DOHH2 (cell line): ENCODE results near the gene AMELX.

Experiments used
- H3F3A ChIP-seq: fragments of 200-600 bp; sonication (generic), shearing (Covaris generic); 2 replicates; pipeline ENCODE4 v1.6.0; 2016; ENCODE audit warnings: antibody characterized with exemption, mild to moderate bottlenecking; ENCODE audit not compliant: control insufficient read depth, insufficient read depth
- H3K27ac ChIP-seq: fragments of 200-600 bp; sonication (generic); 2 replicates; pipeline ENCODE4 v1.5.1; 2014; ENCODE audit warnings: low read depth, mild to moderate bottlenecking, low read length, moderate library complexity
- H3K27me3 ChIP-seq: fragments of 200-600 bp; sonication (generic); 2 replicates; pipeline ENCODE4 v1.6.1; 2014; ENCODE audit warnings: mild to moderate bottlenecking, low read length, mixed read lengths; ENCODE audit not compliant: control insufficient read depth
- H3K36me3 ChIP-seq: fragments of 200-600 bp; sonication (generic); 2 replicates; pipeline ENCODE4 v1.6.1; 2014; ENCODE audit warnings: mild to moderate bottlenecking, low read length, moderate library complexity, mixed read lengths; ENCODE audit not compliant: control insufficient read depth
- H3K4me1 ChIP-seq: fragments of 200-600 bp; sonication (generic); 2 replicates; pipeline ENCODE4 v1.6.1; 2014; ENCODE audit warnings: mild to moderate bottlenecking, low read length, mixed read lengths; ENCODE audit not compliant: control insufficient read depth
- H3K4me2 ChIP-seq: fragments of 200-600 bp; sonication (generic); 2 replicates; pipeline ENCODE4 v1.6.0; 2014; ENCODE audit warnings: mild to moderate bottlenecking, low read length, moderate library complexity
- H3K4me3 ChIP-seq: fragments of 200-600 bp; sonication (generic); 2 replicates; pipeline ENCODE4 v1.5.1; 2014; ENCODE audit warnings: mild to moderate bottlenecking, low read length, mixed read lengths
- H3K79me2 ChIP-seq: fragments of 200-600 bp; sonication (generic); 2 replicates; pipeline ENCODE4 v1.6.1; 2014; ENCODE audit warnings: mild to moderate bottlenecking, low read length, mixed read lengths; ENCODE audit not compliant: control insufficient read depth
- H3K9me2 ChIP-seq: fragments of 200-600 bp; sonication (generic); replicated peaks from 2 replicates; pipeline ENCODE4 v1.6.1; 2014; ENCODE audit warnings: mild to moderate bottlenecking, low read length, mixed read lengths; ENCODE audit not compliant: control insufficient read depth
- H3K9me3 ChIP-seq: fragments of 200-600 bp; sonication (generic); 2 replicates; pipeline ENCODE4 v1.6.1; 2014; ENCODE audit warnings: antibody characterized with exemption, low read length, mixed read lengths; ENCODE audit not compliant: control insufficient read depth, insufficient read depth
- H4K20me1 ChIP-seq: fragments of 200-600 bp; sonication (generic); 2 replicates; pipeline ENCODE4 v1.6.0; 2014; ENCODE audit warnings: low read depth, mild to moderate bottlenecking, antibody characterized with exemption, low read length, moderate library complexity; ENCODE audit not compliant: control insufficient read depth, insufficient read depth
- CTCF ChIP-seq: fragments of 200-600 bp; sonication (generic); IDR thresholded peaks from one replicate; pipeline ENCODE4 v1.5.1; 2014; ENCODE audit warnings: antibody characterized with exemption, mild to moderate bottlenecking, low read depth, low read length; ENCODE audit not compliant: poor library complexity, severe bottlenecking
- EZH2phosphoT487 ChIP-seq: fragments of 200-600 bp; sonication (generic); IDR thresholded peaks from 2 replicates; pipeline ENCODE4 v1.6.1; 2017; ENCODE audit warnings: borderline replicate concordance, mild to moderate bottlenecking, antibody characterized with exemption, low read length, moderate library complexity, mixed read lengths

The AMELX gene

GRCh38 chrX:11290416-11291102, 2.7 kb upstream of the AMELX start:
- H3K27me3 ChIP-seq = no peaks in the 10 kb centered on the region
- no peak for TF ChIP-seq CTCF
- no peak for TF ChIP-seq EZH2phosphoT487
- no peaks in the 10 kb centered on the region for H3K4me1 ChIP-seq
- no peak overlapping the region for H3K27ac ChIP-seq
- no peaks in the 10 kb centered on the region for H3K9me2 ChIP-seq
- H3K4me3 ChIP-seq = no peak overlapping the region
- H3K9me3 ChIP-seq = no peaks in the 10 kb centered on the region
- no peaks in the 10 kb centered on the region for H3F3A ChIP-seq
- H3K79me2 ChIP-seq = no peaks in the 10 kb centered on the region
- H3K36me3 ChIP-seq = no peaks in the 10 kb centered on the region
- H3K4me2 ChIP-seq = no peak overlapping the region
- no peaks in the 10 kb centered on the region for H4K20me1 ChIP-seq

DNA sequence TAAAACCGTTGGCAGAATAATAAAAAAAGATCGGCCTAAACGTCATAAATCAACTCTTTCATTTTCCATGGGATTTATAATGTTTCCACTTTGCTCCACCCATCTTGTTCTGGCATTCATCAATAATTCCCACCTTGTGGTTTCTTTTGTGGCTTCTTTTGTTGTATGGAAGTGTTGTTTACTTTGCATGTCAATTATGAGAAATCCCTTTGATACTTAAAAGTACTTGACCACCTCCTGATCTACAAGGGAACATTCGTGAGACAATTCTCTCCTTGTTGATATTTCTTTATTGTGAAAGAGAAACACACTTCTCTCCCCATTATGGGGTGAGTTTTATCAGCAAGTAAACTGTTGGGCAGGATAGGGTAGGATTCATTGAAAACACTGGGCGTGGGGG, 2.8 kb downstream of the AMELX start:
- Histone ChIP-seq H3K4me2 (no peak overlapping the region), H3K27ac (no peak overlapping the region), H3K36me3 (no peaks in the 10 kb centered on the region), H3K27me3 (no peaks in the 10 kb centered on the region), H3K9me3 (no peaks in the 10 kb centered on the region), H3K4me3 (no peak overlapping the region), H3K9me2 (no peaks in the 10 kb centered on the region), H4K20me1 (no peaks in the 10 kb centered on the region), H3K4me1 (no peaks in the 10 kb centered on the region), H3K79me2 (no peaks in the 10 kb centered on the region), H3F3A (no peaks in the 10 kb centered on the region)
- no peak for TF ChIP-seq EZH2phosphoT487
- TF ChIP-seq CTCF = no peak

GRCh38 chrX:11298600-11298999, 5.4 kb downstream of the AMELX start:
- no peaks in the 10 kb centered on the region for H3K79me2 ChIP-seq
- no peak overlapping the region for H3K27ac ChIP-seq
- no peaks in the 10 kb centered on the region for H4K20me1 ChIP-seq
- H3K4me3 ChIP-seq = no peak overlapping the region
- H3F3A ChIP-seq = no peaks in the 10 kb centered on the region
- no peaks in the 10 kb centered on the region for H3K36me3 ChIP-seq
- H3K4me2 ChIP-seq = no peak overlapping the region
- H3K9me2 ChIP-seq = no peaks in the 10 kb centered on the region
- H3K4me1 ChIP-seq = no peaks in the 10 kb centered on the region
- no peaks in the 10 kb centered on the region for H3K9me3 ChIP-seq
- TF ChIP-seq CTCF = no peak
- TF ChIP-seq EZH2phosphoT487 = no peak
- H3K27me3 ChIP-seq = no peaks in the 10 kb centered on the region
